ENCODE data around the gene FHAD1.
"Not testable (repeated sequence)": the region's sequence is repeated elsewhere in the genome, so short reads cannot be mapped to it uniquely, and the experiment has no call there.

Gene FHAD1

DNA sequence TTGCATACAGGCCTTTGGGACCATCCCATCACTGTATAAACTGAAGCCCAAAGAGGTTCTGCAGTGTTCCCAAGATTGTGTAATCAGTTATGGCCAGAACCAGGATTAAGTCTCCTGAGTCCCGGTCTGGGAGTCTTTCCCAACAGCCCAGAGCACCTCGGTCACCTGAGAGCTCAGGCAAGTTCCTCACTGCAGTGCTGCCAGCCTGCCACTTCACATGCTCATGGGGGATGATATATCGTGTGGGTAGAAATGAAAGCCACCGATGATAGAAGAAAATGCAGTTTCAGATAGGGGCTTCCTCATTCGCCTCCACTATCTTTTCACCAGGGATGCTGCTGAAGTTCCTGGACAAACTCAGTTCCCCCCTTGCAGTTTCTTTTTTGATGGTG is 30.4 kb downstream of the FHAD1 start:
- no peak for DNase-seq

DNA sequence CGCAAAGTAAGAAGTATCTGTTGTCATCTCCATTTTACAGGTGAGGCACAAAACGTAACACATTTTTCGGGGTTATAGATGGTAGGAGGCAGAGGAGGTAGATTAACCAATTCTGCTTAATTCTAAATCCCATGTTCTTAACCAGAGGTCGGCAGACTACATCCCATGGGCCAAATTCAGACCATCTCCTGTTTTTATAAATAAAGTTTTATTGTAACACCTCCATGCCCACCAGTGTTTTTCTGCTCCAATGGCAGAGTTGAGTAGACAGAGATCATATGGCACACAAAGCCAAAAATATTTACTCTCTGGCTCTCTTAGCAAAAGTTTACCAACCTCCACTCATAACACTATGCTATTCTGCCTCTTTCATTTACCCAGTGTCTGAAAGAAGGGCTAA is 30.9 kb downstream of the FHAD1 start:
- DNase-seq = no peak

DNA sequence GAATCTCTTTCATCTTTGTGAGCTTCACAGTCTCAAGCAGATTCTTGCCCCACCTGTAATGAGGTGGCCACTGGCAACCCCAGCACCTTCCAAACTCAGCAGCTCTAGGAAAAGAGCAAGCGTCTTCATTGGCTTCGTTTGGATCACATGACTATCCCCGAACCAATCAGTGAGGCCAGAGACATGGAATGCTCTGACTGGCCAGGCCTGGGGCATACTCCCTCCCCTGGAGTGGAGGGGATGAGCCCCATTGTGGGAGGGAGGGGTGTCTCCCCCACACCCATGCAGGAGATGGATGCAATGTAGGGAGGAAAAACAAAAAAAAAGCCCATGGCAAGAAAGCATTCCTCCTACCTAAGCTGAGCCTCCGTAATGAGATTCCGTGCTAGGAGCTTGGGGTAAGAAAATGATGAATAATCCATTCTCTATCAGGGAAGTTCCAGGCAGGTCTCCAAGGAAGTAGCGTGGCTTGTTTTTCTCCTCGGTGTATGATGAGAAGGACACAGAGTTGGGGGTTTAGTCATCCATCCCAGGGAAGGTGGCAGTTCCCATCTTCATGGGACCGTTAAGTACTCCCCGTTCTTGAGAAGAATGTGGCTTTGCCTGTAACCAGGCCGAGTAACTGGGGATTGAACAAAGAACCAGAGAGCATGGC is 32.7 kb downstream of the FHAD1 start:
- DNase-seq = no peak

DNA sequence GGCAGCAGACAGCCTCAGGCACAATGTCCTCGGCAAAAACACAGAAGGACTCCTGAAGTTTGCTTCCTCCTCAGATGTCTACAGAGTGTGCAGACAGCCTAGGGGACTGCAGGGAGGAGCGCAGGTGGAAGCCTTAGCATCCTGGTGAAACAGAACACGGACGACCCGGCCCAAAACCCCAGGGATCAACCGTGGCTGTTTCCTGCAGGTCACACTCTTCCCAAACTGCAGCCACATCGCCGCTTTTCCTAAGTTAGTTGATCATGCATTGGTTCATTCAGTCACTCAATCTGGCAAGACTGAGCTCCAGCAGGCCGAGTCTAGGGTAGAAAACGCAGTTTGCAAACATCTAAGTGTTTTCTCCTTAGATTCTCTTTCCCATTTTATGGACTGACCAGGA is 33.4 kb downstream of the FHAD1 start:
- DNase-seq = no peak

DNA sequence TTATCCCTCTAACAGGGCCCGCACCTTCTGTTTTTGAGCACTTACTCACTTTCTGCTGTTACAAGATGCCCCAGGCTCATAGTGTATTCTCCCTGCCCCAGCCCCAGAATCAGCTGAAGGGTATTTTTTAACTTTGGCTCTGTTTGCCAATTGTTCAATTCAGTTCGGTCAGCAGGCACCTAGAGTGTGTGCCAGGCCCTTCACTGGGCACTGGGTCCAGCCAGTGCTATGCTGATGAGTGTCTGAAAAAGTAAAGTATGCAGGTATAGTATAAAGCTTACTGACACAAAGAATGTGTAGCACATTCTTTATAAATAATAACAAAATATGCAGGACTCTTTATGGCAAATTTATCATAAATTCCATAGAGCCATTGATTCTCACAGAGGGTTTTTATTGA is 35.0 kb downstream of the FHAD1 start:
- no peak for DNase-seq

DNA sequence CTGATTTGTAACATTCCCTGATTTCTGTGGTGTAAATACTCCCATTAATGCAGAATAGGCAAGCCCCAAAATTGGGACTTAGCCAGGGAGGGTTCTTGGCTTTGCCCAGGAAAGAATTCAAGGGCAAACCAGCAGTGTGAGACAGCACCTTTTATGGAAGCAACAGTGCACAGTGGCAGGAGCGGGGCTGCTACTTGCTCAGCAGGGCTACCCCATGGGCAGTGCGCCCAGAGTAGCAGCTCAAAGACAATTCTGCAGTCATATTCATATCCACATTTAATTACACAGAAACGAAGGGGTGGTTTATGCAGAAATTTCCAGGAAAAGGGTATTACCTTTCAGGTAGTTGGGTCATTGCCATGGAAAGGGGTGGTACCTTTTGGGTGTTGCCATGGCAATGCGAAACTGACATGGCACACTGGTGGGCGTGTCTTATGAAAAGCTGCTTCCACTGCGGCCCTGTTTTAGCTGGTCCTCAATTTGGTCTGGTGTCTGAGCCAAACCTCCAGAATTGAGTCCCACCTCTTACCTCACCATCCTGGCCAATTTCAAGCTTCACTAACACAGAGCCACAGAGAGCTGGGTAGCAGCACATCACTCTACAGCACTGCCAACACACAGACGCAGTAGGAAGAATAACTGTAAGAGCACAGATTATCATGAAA is 35.9 kb downstream of the FHAD1 start:
- DNase-seq = no peak

DNA sequence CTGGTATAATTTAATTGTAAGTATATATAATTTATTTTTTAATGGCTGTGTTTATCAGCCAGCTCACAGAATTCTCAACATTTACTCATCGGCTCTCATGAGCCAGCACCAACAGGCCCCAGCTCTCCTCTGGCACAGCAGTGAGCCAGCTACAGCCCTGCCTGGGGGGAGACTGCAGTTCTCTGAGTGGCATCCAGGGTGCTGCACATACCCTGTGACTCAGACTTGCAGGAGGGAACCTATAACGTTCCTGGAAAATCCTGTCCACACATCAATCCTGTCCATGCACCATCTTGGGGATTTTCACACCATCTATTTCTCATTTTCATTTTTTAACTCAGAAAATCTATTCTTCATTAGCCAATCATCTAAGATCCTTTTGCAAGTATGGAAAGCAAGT is 36.5 kb downstream of the FHAD1 start:
- no peak for DNase-seq

DNA sequence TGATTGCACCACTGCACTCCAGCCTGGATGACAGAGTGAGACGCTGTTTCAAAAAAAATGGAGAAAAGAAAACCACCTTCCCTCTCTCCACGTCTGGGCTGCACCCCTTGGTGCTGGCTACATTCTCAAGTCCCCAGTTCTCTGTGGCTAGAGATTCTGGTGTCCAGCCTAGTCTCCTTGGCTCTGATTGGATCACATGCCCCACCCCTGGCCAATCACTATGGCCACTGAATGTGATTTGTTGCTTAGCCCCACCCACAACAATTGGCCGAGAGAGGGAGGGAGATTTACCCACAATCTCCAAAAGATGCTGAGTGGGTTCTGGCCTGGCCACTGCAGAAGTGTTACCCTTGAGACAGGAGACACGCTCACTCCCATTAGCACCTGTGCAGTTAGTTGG is 39.4 kb downstream of the FHAD1 start:
- DNase-seq = no peak

DNA sequence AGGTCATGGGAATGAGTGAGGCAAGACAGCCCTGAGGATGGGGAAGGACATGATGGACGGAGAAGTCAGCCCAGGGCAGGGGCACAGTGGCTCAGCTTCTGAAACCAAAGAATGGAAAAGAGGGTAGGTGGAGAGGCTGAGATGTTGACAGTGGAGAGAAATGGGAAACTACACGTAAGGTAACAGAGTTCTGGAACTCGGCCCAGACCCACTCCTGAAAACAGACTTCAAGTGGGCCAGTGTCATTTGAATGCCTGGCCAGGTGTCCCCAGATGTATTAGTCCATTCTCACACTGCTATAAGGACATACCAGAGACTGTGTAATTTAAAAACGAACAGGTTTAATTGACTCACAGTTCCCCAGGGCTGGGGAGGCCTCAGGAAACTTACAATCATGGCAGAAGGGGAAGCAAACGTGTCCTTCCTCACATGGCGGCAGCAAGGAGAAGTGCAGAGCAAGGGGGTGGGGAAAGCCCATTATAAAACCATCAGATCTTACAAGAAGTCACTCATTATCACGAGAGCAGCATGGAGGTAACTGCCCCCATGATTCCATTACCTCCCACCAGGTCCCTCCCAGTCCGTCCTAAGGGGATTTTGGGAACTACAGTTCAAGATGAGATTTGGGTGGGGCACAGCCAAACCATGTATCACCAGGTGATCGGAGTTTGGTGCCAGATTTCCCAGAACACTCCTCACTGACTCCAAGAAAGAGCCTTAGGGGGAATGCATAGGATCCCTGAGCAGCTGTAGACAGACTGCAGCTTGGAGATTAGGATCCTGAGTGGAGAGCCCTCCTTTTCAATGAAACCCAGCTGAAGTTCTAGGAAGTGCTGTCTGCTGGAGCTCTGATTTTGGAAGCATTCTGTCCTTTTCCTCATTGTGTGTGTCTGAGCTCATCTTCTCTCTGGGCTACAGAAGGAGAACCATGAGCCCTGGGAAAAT is 40.3 kb downstream of the FHAD1 start:
- no peak for DNase-seq

DNA sequence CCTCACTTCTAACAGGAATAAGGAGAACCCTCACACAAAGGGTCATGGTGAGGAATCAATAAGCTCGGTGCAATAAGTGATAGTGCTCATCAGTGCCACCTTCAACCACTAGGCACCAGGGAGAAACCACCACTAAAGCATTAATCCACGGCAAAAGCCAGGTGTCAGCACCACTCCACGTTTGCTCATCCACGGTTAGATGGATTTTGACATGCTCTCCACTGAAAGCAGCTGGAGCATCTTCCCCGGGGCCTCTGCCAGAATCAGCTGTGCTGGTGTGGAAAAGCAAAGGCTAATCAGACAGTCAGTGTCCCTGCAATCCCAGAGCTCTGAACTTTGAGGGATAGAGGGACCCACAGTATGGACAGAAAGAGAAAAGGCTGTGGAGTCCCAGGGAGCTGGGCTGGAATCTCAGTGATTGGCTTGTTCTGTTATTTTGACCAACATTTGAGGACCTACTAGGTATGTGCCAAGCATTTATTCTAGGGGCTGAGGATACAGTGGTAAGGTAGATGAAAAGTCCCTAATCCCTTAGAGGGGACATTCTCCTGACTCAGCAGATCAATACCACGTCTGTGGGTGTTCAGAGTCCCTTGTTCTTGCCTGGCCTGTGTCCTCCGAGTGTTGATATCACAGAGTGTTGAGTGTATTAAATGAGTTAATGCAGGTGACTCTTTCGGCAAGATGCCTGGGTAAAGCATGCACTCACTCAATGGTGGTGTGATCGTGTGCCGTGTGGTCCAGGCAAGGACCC is 41.3 kb downstream of the FHAD1 start:
- DNase-seq = no peak

DNA sequence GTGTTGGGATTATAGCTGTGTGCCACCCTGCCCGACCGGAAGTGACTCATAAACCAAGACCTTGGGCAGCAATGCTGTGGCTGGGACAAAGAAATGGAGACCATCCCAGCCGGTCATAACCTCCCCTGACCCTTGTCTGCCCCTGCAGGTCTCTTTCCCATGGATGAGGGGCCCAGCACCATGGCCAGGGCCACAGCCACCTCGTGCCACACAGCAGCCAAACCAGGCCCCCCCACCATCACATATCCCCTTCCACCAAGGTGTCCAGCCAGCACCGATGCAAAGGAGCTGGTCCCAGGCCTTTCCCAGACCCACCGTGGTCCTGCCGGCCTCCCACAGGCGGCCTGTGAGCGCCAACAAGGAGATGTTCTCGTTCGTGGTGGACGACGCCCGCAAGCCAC is 42.2 kb downstream of the FHAD1 start:
- no peak for DNase-seq

DNA sequence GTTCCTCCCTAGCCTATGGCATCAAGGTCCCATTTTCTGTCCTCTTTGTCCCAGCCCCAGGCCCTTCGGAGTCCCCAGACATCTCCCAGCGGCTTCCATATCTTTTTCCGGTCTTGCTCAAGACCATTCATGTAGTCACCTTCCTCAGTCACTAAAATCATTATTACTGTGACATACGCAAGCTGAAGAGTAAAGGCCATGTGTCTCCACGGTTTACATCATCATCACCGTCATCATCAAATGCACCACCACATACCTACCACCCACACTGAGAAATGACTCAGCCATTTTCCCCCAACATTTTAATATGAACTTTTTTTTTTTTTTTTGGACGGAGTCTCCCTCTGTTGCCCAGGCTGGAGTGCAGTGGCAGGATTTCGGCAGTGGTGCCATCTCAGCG is 43.4 kb downstream of the FHAD1 start:
- DNase-seq = peak in 1 of 5 donors; percentile 31

DNA sequence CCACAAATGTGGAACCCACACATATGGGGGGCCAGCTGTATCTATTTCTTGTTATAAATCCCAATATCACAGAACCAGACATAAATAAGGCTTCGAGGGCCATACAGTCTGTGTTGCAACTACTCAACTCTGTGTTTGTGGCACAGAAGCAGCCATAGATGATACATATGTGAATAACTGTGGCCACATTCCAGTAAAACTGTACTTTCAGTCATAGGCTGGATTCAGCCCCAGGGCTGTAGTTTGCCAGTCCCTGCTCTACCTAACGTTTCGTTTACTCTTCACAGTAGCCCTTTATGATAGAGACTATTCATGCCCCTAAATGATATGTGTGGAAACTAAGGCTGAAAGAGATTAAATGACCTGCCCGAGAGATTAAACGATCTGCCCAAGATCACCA is 48.7 kb downstream of the FHAD1 start:
- no peak for DNase-seq

DNA sequence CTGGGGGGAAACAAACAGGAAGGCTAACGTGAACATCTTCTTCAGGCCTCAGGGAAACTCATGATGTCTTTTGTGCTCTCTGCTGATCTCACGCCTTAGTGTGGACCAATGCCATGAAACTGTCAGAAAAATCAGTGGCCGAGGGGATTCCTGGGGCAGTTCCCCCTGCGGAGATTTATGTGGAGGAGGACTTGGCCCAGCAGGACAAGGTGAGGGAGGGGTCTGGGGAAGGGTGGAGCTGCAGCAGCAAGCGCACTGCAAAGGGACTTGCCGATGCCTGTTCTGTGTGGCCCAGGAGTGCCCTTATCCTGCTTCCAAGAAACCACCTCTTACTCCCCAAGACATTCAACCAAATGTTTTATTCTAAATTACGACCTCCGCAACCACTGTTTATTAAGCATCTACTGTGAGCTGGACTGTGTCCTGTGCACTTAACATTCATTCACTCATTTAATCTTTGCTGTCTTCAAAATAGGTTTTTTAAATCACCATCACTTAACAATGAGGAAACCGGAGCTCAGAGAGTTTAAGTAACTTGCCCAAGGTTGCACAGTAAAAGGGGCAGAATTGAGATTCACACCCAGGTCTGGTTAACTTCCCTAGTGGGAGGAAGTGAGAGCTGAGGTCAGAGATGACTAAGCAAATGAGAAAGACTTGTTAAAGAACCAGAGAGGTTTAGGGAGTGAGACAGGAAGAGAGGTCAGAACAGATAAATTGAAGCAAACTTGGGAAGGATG is 49.7 kb downstream of the FHAD1 start:
- peak in 1 of 5 donors; percentile 58 for DNase-seq

DNA sequence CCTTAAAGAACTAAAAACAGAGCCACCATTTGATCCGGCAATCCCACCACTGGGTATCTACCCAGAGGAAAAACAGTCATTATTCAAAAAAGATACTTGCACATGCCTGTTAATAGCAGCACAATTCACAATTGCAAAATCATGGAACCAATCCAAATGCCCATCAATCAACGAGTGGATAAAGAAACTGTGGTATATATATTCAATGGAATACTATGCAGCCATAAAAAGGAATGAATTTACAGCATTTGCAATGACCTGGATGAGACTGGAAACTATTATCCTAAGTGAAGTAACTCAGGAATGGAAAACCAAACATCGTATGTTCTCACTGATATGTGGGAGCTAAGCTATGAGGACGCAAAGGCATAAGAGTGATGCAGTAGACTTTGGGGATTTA is 51.0 kb downstream of the FHAD1 start:
- DNase-seq = not testable (repeated sequence)

DNA sequence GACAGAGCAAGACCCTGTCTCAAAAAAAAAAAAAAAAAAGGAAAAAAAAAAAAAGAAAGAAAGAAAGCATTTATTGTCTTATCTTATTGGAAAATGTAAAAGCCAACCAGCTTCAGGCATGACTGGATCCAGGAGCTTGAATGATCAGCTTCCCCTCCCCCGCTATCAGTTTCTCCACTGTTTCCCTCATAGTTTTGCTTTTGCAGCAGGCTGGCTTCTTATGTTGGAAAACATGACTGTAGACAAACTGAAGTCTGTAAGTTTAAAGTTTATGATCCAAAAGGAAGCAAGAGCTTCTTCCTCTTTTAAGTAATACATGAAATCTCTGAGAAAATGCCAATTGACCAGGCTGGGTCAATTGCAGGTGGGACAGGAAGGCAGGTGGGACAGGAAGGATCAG is 52.2 kb downstream of the FHAD1 start:
- DNase-seq = no peak

DNA sequence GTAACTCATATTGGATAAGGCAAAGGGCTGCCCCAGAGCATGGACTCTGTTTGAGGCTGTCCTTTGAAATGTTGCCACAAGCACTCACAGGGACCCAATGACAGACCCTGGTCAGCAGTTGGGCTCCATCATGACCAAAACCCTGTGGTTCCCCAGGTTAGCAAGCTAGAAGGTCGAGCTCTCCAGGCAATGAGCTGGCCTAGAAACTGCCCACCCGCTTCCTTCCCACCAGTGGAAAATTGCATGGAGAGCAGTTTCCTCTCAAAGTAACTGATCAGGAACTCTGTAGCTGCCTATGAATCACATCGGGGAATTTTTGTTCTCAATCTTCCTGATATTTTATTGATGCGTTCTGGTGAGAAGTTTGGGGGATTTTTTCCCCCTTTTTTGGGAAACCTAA is 52.8 kb downstream of the FHAD1 start:
- no peak for DNase-seq

DNA sequence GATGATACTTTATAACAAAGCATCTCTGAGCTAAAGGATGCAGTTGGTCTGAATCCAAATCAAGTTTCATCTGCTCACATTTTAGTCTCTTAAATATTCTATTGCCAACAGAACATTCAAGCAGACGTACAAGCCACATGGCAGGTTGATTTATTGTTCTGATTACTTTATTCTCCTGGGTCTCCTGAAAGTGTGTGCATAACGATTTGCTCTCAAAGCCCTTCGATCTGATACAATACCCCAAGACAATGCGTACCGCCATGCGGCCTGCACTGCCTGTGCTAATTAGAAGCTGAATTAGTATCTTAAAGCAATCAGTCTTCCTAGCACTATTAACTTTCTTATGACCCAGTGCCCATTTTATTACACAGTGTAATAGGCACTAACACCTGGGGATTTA is 56.9 kb downstream of the FHAD1 start:
- DNase-seq = no peak

DNA sequence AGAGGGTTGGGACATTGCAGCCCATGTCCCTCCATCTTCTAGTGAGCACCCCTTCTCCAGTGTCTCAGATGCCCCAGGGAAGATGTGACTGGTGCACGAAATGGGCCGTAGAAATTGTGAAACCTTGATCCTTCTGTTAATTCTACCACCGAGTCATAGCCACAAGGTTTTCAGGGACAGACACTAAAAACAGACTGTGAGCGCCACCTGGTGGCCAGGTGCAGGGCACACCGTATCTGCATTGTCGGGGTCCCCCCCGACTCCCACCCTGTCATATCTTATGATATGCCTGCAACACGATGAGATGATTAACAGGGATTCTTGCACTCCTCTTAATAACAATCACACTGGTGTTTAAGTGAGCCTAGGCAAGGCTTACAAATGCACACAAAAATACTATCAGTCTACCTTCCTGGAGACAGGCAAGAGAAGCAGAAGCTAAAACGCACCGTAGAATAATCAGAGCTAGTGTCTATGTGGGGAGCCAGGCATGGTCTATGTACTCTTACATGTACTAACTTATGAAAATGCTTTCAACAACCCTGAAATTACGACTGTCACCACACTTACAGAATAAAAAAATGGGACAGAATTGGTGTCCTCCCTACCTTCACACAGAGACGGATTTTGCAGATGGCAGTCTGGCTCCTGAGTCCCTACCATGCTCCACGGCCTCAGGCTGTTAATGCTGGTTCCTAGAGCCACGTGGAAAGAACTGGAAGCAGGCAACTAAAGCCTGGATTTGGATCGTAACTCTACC is 57.9 kb downstream of the FHAD1 start:
- peak; percentile 24 to 63 (median 37) for DNase-seq

DNA sequence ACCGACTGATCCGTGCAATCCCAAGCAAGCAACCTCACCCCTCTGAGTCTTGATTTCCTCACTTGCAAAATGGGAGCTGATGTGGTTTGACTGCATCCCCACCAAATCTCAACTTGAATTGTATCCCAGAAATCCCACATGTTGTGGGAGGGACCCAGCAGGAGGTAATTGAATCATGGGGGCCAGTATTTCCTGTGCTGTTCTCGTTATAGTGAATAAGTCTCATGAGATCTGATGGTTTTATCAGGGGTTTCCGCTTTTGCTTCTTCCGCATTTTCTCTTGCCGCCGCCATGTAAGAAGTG is 58.4 kb downstream of the FHAD1 start:
- no peak for DNase-seq

DNA sequence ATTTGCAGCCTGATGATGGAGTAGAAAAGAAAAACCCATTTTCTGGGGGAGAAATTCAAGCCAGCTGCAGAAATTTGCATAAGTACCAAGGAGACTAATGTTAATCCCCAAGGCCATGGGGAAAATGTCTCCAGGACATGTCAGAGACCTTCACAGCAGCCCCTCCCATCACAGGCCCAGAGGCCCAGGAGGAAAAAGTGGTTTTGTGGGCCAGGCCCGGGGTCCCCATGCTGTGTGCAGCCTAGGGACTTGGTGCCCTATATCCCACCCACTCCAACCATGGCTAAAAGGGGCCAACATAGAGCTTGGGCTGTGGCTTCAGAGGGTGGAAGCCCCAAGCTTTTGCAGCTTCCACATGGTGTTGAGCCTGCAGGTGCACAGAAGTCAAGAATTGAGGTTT is 59.3 kb downstream of the FHAD1 start:
- not testable (repeated sequence) for DNase-seq

DNA sequence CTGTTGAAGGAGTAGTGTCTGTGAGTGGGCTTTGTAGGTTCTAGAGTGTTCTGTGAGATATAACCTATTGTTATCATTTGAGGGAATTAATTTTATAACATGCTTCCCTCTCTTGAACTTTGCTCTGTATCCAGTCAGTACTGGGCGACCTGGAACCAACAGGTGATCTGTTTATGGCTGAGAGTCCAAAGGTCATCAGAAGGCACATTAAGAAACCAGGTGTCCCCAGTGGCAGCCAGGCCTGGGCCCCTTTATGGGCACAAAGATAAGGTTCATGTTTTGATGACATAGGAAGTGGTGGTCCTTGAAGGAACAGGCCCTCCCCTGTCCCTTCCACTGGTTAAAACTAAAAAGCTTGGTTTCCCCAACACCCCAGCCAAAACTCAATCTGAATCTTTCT is 61.1 kb downstream of the FHAD1 start:
- no peak for DNase-seq
